Psoas muscle (tissue), 8 donors: ENCODE results near the gene KBTBD12. TPM values are rescaled to one million over a fixed set of nuclear protein-coding genes. Genes with fewer than 3 reads are reported as not detected.

Experiments
- ATAC-seq, 4 donors: fragments of 200-7000 bp; cut with Tn5 transposase; one replicate each; pipeline ENCODE4 v1.9.1; 2020; ENCODE audit warnings: moderate library complexity in 3 of 4, mild to moderate bottlenecking in 2 of 4
- DNase-seq, 2 donors: peaks; one replicate each; pipeline ENCODE4 v3.0.0-alpha.2; 2020
- H3K27ac ChIP-seq: fragments of 200-600 bp; one replicate; pipeline ENCODE4 v1.8.0; 2022
- H3K27me3 ChIP-seq, 3 donors: fragments of 200-600 bp in 1 of 3; one replicate each; pipeline versions ENCODE4 v1.6.1 to v1.8.0; 2013 to 2022; ENCODE audit warnings: low read length in 2 of 3, mild to moderate bottlenecking in 2 of 3, moderate library complexity in 1 of 3; ENCODE audit not compliant: insufficient read depth in 3 of 3
- H3K36me3 ChIP-seq, 2 donors: fragments of 200-600 bp in 1 of 2; one replicate each; pipeline versions ENCODE4 v1.6.1 to v1.8.0; 2013 to 2022; ENCODE audit warnings: low read depth in 1 of 2, mild to moderate bottlenecking in 1 of 2, moderate library complexity in 1 of 2; ENCODE audit not compliant: insufficient read depth in 1 of 2
- H3K4me1 ChIP-seq: fragments of 200-600 bp; one replicate; pipeline ENCODE4 v1.8.0; 2022
- H3K4me3 ChIP-seq: fragments of 200-600 bp; one replicate; pipeline ENCODE4 v1.8.0; 2022; ENCODE audit warnings: mild to moderate bottlenecking
- H3K9me3 ChIP-seq: fragments of 200-600 bp; one replicate; pipeline ENCODE4 v1.8.0; 2022
- WGBS, 3 donors: extraction: QIAGEN DNeasy Blood & Tissue Kit; methylation state at CpG; one replicate each; pipeline versions ENCODE4 v1.1.6 to v1.1.7; 2013; 5-methylcytosine and 5-hydroxymethylcytosine counted together
- intact Hi-C, 2 donors: fragments of 100-400 bp; cut with DNase I; formaldehyde crosslinking; loops; one replicate each; pipeline versions ENCODE4 v1.11.0 to v1.14.2; 2022
- polyA plus RNA-seq, 3 donors: library from polyadenylated mRNA; stranded (reverse); fragments of 200-250 nt; gene quantifications; one replicate each; pipeline ENCODE4 v1.2.3, GENCODE V29; 2013
- total RNA-seq, 4 donors: library from RNA; stranded (reverse); fragmentation: NEBNext Ultra II Directional in 2 of 4; extraction: Animal tissue kit (Norgen Biotek cat#: 25700) in 2 of 4; gene quantifications; one replicate each; pipeline versions ENCODE4 v1.2.1 to v1.2.4, GENCODE V29; 2021 to 2023
- TF ChIP-seq, protein P1 (sequence below): fragments of 200-600 bp; IDR thresholded peaks from one replicate; pipeline ENCODE4 v1.8.0; 2022; ENCODE audit warnings: antibody characterized with exemption
- donor health status: healthy with polysubstance abuse.
- donor health status: DM: no; HTN: no; CAD: no; lungs with moderate emphysema.
- donor health status: Bipolar disorder and iron deficiency.
- donor health status: healthy.
- donor health status: DM: yes; HTN: yes; CAD: no.
- donor health status: DM: no; HTN: no; CAD: no.
- donor health status: DM: no; HTN: no; CAD: no.
- donor health status: DM: yes; HTN: yes; CAD: no.

KBTBD12 gene
- total and polyA plus RNA-seq, 7 donors: 2.1 to 47.5 (median 20.6) TPM

DNA sequence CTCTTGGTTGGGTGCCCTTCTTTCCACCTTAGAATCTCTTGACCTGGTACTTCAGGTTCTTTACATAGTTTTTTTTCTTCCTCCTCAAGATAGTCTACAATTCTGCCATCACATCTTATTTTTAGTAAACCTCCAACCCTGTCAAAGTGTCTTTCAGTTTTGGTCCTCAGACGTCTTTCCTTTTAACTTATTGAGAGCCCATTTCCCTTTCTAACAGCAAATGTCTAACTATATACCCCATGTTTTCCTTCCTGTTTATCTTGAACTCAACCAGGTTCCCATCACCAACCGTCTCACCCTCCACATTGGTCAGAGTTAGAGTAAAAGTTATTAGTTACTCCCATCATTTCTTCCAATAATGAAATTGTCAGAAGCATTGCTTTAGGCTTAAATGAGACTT, 10.4 kb downstream of the KBTBD12 start:
- ATAC-seq: no peak
- DNase-seq: no peak
- Histone ChIP-seq H3K36me3 (peaks cover 0 to 23% of the 10 kb centered on the region in 2 donors), H3K4me1 (peaks cover 28% of the 10 kb centered on the region), H3K4me3 (no peak overlapping the region), H3K27ac (no peak overlapping the region), H3K9me3 (no peaks in the 10 kb centered on the region), H3K27me3 (no peaks in the 10 kb centered on the region)
- TF ChIP-seq, protein P1, sequence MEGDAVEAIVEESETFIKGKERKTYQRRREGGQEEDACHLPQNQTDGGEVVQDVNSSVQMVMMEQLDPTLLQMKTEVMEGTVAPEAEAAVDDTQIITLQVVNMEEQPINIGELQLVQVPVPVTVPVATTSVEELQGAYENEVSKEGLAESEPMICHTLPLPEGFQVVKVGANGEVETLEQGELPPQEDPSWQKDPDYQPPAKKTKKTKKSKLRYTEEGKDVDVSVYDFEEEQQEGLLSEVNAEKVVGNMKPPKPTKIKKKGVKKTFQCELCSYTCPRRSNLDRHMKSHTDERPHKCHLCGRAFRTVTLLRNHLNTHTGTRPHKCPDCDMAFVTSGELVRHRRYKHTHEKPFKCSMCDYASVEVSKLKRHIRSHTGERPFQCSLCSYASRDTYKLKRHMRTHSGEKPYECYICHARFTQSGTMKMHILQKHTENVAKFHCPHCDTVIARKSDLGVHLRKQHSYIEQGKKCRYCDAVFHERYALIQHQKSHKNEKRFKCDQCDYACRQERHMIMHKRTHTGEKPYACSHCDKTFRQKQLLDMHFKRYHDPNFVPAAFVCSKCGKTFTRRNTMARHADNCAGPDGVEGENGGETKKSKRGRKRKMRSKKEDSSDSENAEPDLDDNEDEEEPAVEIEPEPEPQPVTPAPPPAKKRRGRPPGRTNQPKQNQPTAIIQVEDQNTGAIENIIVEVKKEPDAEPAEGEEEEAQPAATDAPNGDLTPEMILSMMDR: no peak
- intact Hi-C loops: no loop called here
- WGBS, 3 donors: 55 to 64% (median 62%) methylated on average over 2 of the region's 2 CpGs

DNA sequence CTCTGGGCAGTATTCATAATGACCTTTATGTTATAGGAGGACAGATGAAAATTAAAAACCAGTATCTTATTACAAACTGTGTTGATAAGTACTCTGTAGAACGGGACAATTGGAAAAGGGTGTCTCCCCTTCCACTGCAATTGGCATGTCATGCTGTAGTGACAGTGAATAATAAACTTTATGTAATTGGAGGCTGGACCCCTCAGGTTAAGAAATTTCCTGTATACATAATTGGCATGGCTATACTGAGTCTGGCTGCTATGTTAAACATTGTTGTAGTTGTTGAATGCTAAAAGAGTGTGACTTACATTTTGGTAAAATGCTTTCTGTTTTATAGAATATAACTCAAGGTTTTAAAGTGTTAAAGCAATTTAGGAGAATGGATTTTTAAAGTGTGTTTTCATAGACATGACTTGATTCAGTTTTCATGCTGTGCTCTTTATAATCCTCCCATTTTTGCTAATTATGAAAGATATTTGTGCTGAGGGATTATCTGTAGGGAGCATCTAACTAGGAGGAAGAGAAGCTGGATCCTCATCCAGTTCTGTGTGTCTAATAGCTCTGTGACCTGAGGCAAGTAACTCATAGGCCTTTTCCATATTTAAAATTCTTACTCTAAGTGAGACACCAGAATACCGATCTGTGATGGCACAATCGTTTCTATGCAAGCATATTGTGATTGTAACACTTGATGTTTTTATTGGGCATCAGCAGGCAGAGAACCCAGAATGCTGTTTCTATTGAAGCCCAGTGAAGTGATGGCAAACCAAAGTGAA, 13.0 kb downstream of the KBTBD12 start:
- no peak for ATAC-seq
- TF ChIP-seq, protein P1: no peak
- H3K9me3 ChIP-seq: no peaks in the 10 kb centered on the region
- H3K4me3 ChIP-seq: no peak overlapping the region
- intact Hi-C loops: no loop called here
- H3K27me3 ChIP-seq: no peaks in the 10 kb centered on the region
- no peak overlapping the region for H3K27ac ChIP-seq
- DNase-seq: no peak
- H3K36me3 ChIP-seq: peaks cover 0 to 48% of the 10 kb centered on the region in 2 donors
- H3K4me1 ChIP-seq: peaks cover 11% of the 10 kb centered on the region
- 68 to 78% (median 74%) methylated on average over 3 of the region's 3 CpGs for WGBS, 3 donors

DNA sequence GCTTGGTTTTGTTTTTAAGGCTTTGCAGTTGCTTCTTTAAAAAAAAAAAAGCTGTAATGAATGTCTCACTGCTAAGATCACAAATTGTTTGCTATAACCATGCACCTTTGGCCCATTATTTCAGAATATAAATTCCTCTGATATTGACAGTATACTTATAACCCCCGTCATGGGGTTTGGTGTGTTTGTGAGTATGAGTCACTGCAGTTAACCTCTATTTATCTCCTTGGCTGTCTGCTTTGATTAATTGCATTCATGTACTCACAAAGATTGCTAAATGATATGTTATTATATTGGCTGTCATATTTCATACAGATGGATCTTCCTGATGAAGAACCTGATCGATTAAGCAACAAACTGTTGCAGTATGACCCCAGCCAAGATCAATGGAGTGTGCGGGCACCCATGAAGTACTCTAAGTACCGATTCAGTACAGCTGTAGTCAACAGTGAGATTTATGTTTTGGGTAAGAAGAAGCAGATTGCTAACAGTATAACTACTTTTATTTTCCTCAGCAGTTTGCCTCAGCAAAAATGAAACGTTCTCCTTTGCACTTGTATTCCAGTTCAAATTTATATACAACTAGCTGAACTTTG, 14.9 kb downstream of the KBTBD12 start:
- 84 to 88% (median 86%) methylated on average over 5 of the region's 5 CpGs for WGBS, 3 donors
- TF ChIP-seq, protein P1: no peak
- Histone ChIP-seq H3K27ac (no peak overlapping the region), H3K27me3 (no peaks in the 10 kb centered on the region), H3K4me3 (no peak overlapping the region), H3K9me3 (no peaks in the 10 kb centered on the region), H3K36me3 (peaks cover 0 to 66% of the 10 kb centered on the region in 2 donors), H3K4me1 (peaks cover 2% of the 10 kb centered on the region)
- ATAC-seq (no peak), DNase-seq (no peak)
- intact Hi-C loops: no loop called here

DNA sequence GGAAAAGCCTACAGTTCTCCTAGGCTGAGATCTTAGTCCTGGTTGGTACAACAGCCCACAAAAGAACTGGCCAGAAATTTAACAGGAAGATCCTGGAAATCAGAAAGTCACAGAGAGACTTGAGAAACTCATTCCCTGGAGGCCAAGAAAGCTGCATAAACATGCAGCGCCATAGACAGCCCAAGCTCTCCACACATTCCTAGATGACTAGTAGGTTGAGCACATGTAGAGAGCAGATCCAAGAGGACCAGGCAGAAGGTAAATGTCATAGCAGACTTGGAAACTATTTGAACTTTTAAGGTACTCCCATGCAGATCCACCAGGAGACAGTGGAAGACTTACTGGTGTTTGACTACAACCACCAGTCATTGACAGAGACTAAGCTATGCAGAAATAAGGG, 18.4 kb downstream of the KBTBD12 start:
- peaks cover 0 to 91% of the 10 kb centered on the region in 2 donors for H3K36me3 ChIP-seq

More for the DNA sequence above, 18.4 kb downstream of the KBTBD12 start:
- DNase-seq (no peak), ATAC-seq (no peak)
- Histone ChIP-seq H3K27me3 (no peaks in the 10 kb centered on the region), H3K4me3 (no peak overlapping the region), H3K4me1 (no peaks in the 10 kb centered on the region), H3K27ac (no peak overlapping the region), H3K9me3 (no peaks in the 10 kb centered on the region)
- 81 to 96% (median 95%) methylated on average over 1 of the region's 1 CpG for WGBS, 3 donors
- TF ChIP-seq, protein P1: no peak
- intact Hi-C loops: no loop called here
